ENCODE results near the gene GHRL. TPM values are rescaled to one million over a fixed set of nuclear protein-coding genes. Genes with fewer than 3 reads are reported as not detected.

Gene GHRL
- total RNA-seq, 1 donor from 2014 or later: 0.59 TPM

DNA sequence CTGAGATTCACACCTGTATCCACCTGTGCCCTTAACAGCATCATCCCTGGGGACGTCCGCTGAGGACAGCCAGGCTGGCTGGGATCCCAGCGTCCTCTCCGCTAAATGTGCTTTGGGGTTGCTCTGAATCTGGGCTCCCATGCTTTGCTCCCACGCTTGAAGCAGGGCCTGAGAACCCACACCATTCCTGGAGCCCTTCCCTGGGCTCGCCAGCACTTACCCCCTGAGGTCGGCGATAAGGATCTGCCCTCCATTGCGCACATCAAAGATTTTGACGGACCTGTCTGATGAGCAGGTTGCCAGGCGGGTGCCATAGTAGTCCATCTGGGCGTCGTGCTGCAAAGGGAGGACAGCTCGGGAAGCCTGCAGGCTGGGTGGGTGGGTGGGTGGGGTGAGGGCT, 22.4 kb upstream of the GHRL start:
- Mint-ChIP-seq H3K4me3 (ENCODE audit: unreplicated experiment) (no peak overlapping the region), H3K4me1 (ENCODE audit: unreplicated experiment) (peaks cover 18% of the 10 kb centered on the region), H3K27me3 (ENCODE audit: unreplicated experiment) (no peaks in the 10 kb centered on the region), H3K36me3 (ENCODE audit: unreplicated experiment) (peaks cover 40% of the 10 kb centered on the region), H3K27ac (ENCODE audit: unreplicated experiment) (no peak overlapping the region), H3K9me3 (ENCODE audit: unreplicated experiment) (no peaks in the 10 kb centered on the region)
- DNase-seq (ENCODE audit: extremely low spot score, unreplicated experiment): no peak
- TF ChIP-seq, protein P1, sequence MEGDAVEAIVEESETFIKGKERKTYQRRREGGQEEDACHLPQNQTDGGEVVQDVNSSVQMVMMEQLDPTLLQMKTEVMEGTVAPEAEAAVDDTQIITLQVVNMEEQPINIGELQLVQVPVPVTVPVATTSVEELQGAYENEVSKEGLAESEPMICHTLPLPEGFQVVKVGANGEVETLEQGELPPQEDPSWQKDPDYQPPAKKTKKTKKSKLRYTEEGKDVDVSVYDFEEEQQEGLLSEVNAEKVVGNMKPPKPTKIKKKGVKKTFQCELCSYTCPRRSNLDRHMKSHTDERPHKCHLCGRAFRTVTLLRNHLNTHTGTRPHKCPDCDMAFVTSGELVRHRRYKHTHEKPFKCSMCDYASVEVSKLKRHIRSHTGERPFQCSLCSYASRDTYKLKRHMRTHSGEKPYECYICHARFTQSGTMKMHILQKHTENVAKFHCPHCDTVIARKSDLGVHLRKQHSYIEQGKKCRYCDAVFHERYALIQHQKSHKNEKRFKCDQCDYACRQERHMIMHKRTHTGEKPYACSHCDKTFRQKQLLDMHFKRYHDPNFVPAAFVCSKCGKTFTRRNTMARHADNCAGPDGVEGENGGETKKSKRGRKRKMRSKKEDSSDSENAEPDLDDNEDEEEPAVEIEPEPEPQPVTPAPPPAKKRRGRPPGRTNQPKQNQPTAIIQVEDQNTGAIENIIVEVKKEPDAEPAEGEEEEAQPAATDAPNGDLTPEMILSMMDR (IDR thresholded peaks at IDR 0.05): no peak

DNA sequence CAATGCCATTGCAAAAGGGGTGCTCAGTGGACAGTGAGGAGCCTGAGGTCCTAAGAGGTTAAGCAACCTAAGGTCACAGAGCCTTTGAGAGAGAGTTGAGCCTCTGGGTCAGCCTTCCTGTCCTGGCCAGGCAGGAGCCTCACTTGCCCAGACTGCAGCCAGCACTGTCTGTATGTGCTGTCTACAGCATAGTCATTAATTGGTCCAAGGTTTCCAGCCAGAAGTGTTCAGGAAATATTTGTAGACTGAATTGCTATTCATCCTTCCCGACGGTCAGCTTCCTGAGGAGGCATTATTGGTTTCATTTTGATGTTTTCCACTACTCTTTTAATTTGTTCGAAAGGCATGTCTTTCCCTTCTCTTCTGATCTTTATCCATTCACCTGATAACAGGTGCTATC, 20.1 kb upstream of the GHRL start:
- Mint-ChIP-seq H3K27ac (ENCODE audit: unreplicated experiment) (no peak overlapping the region), H3K4me1 (ENCODE audit: unreplicated experiment) (peaks cover 3% of the 10 kb centered on the region), H3K27me3 (ENCODE audit: unreplicated experiment) (no peaks in the 10 kb centered on the region), H3K4me3 (ENCODE audit: unreplicated experiment) (no peak overlapping the region), H3K9me3 (ENCODE audit: unreplicated experiment) (no peaks in the 10 kb centered on the region), H3K36me3 (ENCODE audit: unreplicated experiment) (peaks cover 48% of the 10 kb centered on the region)
- no peak for DNase-seq (ENCODE audit: extremely low spot score, unreplicated experiment)
- TF ChIP-seq, protein P1 (IDR thresholded peaks at IDR 0.05): no peak

DNA sequence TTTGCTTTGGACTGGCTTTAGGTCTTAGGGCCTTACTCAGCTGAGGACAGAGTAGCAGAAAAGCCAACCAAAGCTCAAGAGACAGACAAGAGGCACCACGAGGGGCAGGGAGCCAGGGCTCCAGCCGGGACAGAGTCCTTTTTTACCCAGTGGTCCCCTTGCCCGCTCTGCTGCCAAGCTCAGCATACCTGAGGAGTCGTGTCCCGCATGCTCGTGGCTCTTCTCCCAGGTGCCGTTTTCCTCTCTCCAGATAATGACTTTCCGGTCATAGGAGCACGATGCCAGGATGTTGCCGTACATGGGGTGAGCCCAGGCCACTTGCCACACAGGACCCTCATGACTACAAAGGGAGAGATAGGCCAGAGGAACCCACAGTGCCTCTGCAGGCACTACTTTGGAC, 19.6 kb upstream of the GHRL start:
- DNase-seq (ENCODE audit: extremely low spot score, unreplicated experiment): no peak
- Mint-ChIP-seq H3K36me3 (ENCODE audit: unreplicated experiment) (peaks cover 52% of the 10 kb centered on the region), H3K27ac (ENCODE audit: unreplicated experiment) (no peak overlapping the region), H3K4me3 (ENCODE audit: unreplicated experiment) (no peak overlapping the region), H3K27me3 (ENCODE audit: unreplicated experiment) (no peaks in the 10 kb centered on the region), H3K9me3 (ENCODE audit: unreplicated experiment) (no peaks in the 10 kb centered on the region), H3K4me1 (ENCODE audit: unreplicated experiment) (peaks cover 3% of the 10 kb centered on the region)
- TF ChIP-seq, protein P1 (IDR thresholded peaks at IDR 0.05): no peak

DNA sequence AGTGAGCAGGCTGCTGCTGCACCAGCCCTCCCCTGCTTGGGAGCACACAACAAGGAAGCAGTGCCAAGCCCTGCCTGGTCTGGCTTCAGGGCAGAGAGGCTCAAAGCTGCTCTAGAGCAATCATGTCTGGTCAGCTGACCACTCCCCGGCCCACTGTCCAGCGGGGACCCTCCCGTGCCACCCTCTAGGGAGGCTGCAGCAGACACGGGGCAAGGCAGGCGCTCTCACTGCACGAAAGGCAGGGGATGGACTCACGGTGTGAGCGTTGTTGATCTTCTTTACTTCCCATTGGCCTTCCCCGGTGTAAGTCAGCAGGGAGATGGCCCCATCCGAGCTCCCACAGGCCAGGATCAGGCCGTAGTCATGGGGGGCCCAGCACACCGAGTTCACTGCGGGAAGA, 19.0 kb upstream of the GHRL start:
- TF ChIP-seq, protein P1 (IDR thresholded peaks at IDR 0.05): no peak
- Mint-ChIP-seq H3K27me3 (ENCODE audit: unreplicated experiment) (no peaks in the 10 kb centered on the region), H3K27ac (ENCODE audit: unreplicated experiment) (no peak overlapping the region), H3K36me3 (ENCODE audit: unreplicated experiment) (peaks cover 55% of the 10 kb centered on the region), H3K9me3 (ENCODE audit: unreplicated experiment) (no peaks in the 10 kb centered on the region), H3K4me1 (ENCODE audit: unreplicated experiment) (peaks cover 3% of the 10 kb centered on the region), H3K4me3 (ENCODE audit: unreplicated experiment) (no peak overlapping the region)
- DNase-seq (ENCODE audit: extremely low spot score, unreplicated experiment): no peak

DNA sequence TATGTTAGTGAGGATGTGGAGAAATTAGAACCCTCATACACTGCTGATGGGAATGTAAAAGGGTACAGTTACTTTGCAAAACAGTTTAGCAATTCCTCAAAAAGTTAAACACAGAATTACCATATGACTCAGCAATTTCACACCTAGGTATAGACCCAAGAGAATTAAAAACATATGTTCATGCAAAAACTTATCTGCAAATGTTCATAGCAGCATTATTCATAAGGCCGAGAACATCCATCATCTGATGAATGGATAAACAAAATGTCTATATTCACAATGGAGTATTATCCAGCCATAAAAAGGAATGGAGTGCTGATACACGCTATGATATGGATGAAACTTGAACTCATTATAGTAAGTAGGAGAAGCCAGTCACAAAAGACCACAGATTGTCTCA, 17.8 kb upstream of the GHRL start:
- Mint-ChIP-seq H3K27me3 (ENCODE audit: unreplicated experiment) (no peaks in the 10 kb centered on the region), H3K4me1 (ENCODE audit: unreplicated experiment) (peaks cover 3% of the 10 kb centered on the region), H3K27ac (ENCODE audit: unreplicated experiment) (peak overlapping the region; percentile 31), H3K4me3 (ENCODE audit: unreplicated experiment) (no peak overlapping the region), H3K36me3 (ENCODE audit: unreplicated experiment) (peaks cover 64% of the 10 kb centered on the region), H3K9me3 (ENCODE audit: unreplicated experiment) (no peaks in the 10 kb centered on the region)
- no peak for DNase-seq (ENCODE audit: extremely low spot score, unreplicated experiment)
- TF ChIP-seq, protein P1 (IDR thresholded peaks at IDR 0.05): no peak
